Lower leg skin (tissue), 3 donors: ENCODE results near the gene LRFN3.

Source experiments
- POLR2A ChIP-seq, 2 donors: fragments of 450-650 bp; IDR thresholded peaks; one replicate each; pipeline ENCODE4 v1.6.1; 2016 to 2017; ENCODE audit warnings: antibody characterized with exemption in 2 of 2, mild to moderate bottlenecking in 1 of 2, moderate library complexity in 1 of 2
- TF ChIP-seq, protein P1 (sequence below), 3 donors: fragments of 450-650 bp; IDR thresholded peaks; one replicate each; pipeline ENCODE4 v1.5.1; 2016; ENCODE audit warnings: antibody characterized with exemption in 3 of 3, mild to moderate bottlenecking in 3 of 3, moderate library complexity in 2 of 3

DNA sequence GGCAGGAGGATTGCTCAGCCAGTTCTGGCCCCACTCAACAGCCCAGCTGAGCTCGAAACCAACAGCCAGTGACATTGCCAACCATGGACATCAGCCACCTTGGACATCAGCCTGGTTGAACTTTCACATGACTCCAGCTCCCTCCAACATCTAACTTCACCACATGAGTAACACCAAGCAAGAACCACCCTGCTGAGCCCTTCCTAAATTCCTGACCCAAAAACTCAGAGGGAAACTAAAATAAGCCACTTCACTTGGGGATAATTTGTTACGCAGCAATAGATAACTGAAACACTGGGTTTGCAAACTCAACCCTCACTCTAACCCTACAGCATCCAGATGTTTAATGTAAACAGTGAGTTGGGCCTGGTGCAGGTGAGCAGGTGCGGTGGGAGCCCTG, 10.7 kb upstream of the LRFN3 start:
- TF ChIP-seq, protein P1, sequence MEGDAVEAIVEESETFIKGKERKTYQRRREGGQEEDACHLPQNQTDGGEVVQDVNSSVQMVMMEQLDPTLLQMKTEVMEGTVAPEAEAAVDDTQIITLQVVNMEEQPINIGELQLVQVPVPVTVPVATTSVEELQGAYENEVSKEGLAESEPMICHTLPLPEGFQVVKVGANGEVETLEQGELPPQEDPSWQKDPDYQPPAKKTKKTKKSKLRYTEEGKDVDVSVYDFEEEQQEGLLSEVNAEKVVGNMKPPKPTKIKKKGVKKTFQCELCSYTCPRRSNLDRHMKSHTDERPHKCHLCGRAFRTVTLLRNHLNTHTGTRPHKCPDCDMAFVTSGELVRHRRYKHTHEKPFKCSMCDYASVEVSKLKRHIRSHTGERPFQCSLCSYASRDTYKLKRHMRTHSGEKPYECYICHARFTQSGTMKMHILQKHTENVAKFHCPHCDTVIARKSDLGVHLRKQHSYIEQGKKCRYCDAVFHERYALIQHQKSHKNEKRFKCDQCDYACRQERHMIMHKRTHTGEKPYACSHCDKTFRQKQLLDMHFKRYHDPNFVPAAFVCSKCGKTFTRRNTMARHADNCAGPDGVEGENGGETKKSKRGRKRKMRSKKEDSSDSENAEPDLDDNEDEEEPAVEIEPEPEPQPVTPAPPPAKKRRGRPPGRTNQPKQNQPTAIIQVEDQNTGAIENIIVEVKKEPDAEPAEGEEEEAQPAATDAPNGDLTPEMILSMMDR (IDR thresholded peaks at IDR 0.05), result no peak
- no peak for TF ChIP-seq POLR2A (IDR thresholded peaks at IDR 0.05)
